ENCODE data around the gene IPO13.

Gene IPO13

DNA sequence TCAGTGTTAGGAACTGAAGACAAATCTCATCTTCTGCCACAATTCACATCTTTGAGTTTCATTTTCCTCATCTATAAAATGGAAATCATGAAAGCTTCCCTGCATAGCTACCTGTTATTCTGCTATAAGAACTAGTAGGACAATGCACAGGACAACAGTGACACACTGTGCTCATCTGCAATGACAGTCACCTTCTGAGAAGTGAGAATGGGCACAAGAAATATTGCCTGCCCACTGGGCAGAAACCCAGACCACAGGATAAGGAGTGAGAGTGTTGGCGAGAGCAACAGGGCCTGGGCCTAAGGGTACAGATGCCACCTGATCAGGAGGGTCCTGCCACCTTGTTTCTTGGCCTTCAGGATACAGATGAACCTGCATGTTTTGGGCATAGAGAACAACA, 36.4 kb upstream of the IPO13 start:
- H3K9ac ChIP-seq (ENCODE audit: low read depth in 1 of 2, low read length in 2 of 2): no peak overlapping the region
- no peaks in the 10 kb centered on the region for H3K36me3 ChIP-seq (ENCODE audit: control insufficient read depth in 1 of 2, insufficient read depth in 2 of 2, low read length in 2 of 2)
- H3K4me1 ChIP-seq (ENCODE audit: control insufficient read depth in 1 of 2, insufficient read depth in 2 of 2, low read length in 2 of 2): no peaks in the 10 kb centered on the region
- H3K27me3 ChIP-seq (ENCODE audit: control insufficient read depth in 1 of 2, insufficient read depth in 2 of 2, low read length in 2 of 2): no peaks in the 10 kb centered on the region
- H3K4me3 ChIP-seq (ENCODE audit: low read depth in 1 of 2, low read length in 2 of 2): no peak overlapping the region
- H3K27ac ChIP-seq (ENCODE audit: low read depth, low read length): no peak overlapping the region
- H3K9me3 ChIP-seq (ENCODE audit: control insufficient read depth in 1 of 2, low read length in 2 of 2): no peaks in the 10 kb centered on the region

GRCh38 chr1:43912607-43913006, 34.1 kb upstream of the IPO13 start:
- no peaks in the 10 kb centered on the region for H3K4me1 ChIP-seq (ENCODE audit: control insufficient read depth in 1 of 2, insufficient read depth in 2 of 2, low read length in 2 of 2)
- no peak overlapping the region for H3K9ac ChIP-seq (ENCODE audit: low read depth in 1 of 2, low read length in 2 of 2)
- no peak overlapping the region for H3K27ac ChIP-seq (ENCODE audit: low read depth, low read length)
- no peaks in the 10 kb centered on the region for H3K36me3 ChIP-seq (ENCODE audit: control insufficient read depth in 1 of 2, insufficient read depth in 2 of 2, low read length in 2 of 2)
- H3K27me3 ChIP-seq (ENCODE audit: control insufficient read depth in 1 of 2, insufficient read depth in 2 of 2, low read length in 2 of 2): no peaks in the 10 kb centered on the region
- H3K9me3 ChIP-seq (ENCODE audit: control insufficient read depth in 1 of 2, low read length in 2 of 2): no peaks in the 10 kb centered on the region
- H3K4me3 ChIP-seq (ENCODE audit: low read depth in 1 of 2, low read length in 2 of 2): no peak overlapping the region

- H3K9me3 ChIP-seq (ENCODE audit: control insufficient read depth in 1 of 2, low read length in 2 of 2): no peaks in the 10 kb centered on the region
- H3K4me3 ChIP-seq (ENCODE audit: low read depth in 1 of 2, low read length in 2 of 2): no peak overlapping the region
- no peaks in the 10 kb centered on the region for H3K4me1 ChIP-seq (ENCODE audit: control insufficient read depth in 1 of 2, insufficient read depth in 2 of 2, low read length in 2 of 2)
- no peak overlapping the region for H3K9ac ChIP-seq (ENCODE audit: low read depth in 1 of 2, low read length in 2 of 2)
- H3K27ac ChIP-seq (ENCODE audit: low read depth, low read length): no peak overlapping the region
- no peaks in the 10 kb centered on the region for H3K36me3 ChIP-seq (ENCODE audit: control insufficient read depth in 1 of 2, insufficient read depth in 2 of 2, low read length in 2 of 2)
- no peaks in the 10 kb centered on the region for H3K27me3 ChIP-seq (ENCODE audit: control insufficient read depth in 1 of 2, insufficient read depth in 2 of 2, low read length in 2 of 2)
These were observed 33.7 kb upstream of the IPO13 start for GRCh38 chr1:43913051-43913501.

- Histone ChIP-seq H3K27ac (ENCODE audit: low read depth, low read length) (no peak overlapping the region), H3K9ac (ENCODE audit: low read depth in 1 of 2, low read length in 2 of 2) (no peak overlapping the region), H3K4me3 (ENCODE audit: low read depth in 1 of 2, low read length in 2 of 2) (no peak overlapping the region), H3K9me3 (ENCODE audit: control insufficient read depth in 1 of 2, low read length in 2 of 2) (no peaks in the 10 kb centered on the region), H3K36me3 (ENCODE audit: control insufficient read depth in 1 of 2, insufficient read depth in 2 of 2, low read length in 2 of 2) (no peaks in the 10 kb centered on the region), H3K4me1 (ENCODE audit: control insufficient read depth in 1 of 2, insufficient read depth in 2 of 2, low read length in 2 of 2) (no peaks in the 10 kb centered on the region), H3K27me3 (ENCODE audit: control insufficient read depth in 1 of 2, insufficient read depth in 2 of 2, low read length in 2 of 2) (no peaks in the 10 kb centered on the region)
These were observed 32.9 kb upstream of the IPO13 start for GRCh38 chr1:43913666-43914360.

DNA sequence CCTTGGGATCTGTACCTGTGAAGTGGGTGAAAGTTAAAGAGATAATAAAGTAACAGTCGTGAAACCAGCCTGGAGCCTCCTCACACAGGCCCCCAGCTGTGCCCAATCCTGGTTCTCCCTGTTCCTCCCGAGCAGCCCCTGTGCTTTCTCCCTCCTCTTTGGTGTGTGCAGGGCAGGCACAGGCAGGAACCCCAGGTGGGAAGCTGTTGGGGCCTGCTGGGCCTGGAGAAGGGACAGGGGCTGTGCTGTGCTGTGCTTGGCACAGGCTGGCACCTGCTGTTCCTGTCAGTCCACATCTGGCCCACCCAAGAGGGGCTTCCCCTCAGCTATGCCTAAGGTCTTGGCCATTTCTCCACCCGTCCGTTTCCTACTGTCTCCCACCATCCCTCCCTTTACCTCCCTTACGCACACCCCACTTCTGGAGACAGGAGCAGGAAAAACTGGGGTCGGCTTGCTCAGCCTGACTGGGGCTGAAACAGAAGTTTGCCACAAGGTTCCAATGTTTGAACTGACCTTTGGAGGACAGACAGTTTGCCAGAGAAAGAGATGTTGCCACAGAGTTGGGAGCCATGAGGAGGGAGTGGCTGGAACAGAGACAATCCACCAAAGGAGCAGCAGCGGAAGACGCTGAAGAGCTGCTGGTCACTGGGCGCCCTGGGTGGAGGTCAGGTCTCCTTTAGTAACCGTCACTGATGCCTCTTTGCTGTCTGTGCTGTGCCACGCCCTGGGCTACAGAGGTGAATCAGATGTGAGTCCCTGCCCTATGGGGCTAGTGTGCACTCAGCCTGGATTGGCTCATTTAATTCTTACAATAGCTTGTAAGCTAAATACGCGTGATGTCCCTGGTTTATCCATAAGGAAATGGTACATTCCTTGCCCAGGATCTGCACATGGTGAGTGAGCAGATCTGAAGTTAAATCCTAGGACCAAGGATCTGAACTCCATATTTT, 31.9 kb upstream of the IPO13 start:
- no peak overlapping the region for H3K9ac ChIP-seq (ENCODE audit: low read depth in 1 of 2, low read length in 2 of 2)
- H3K9me3 ChIP-seq (ENCODE audit: control insufficient read depth in 1 of 2, low read length in 2 of 2): no peaks in the 10 kb centered on the region
- no peaks in the 10 kb centered on the region for H3K4me1 ChIP-seq (ENCODE audit: control insufficient read depth in 1 of 2, insufficient read depth in 2 of 2, low read length in 2 of 2)
- no peaks in the 10 kb centered on the region for H3K27me3 ChIP-seq (ENCODE audit: control insufficient read depth in 1 of 2, insufficient read depth in 2 of 2, low read length in 2 of 2)
- H3K4me3 ChIP-seq (ENCODE audit: low read depth in 1 of 2, low read length in 2 of 2): no peak overlapping the region
- H3K36me3 ChIP-seq (ENCODE audit: control insufficient read depth in 1 of 2, insufficient read depth in 2 of 2, low read length in 2 of 2): no peaks in the 10 kb centered on the region
- no peak overlapping the region for H3K27ac ChIP-seq (ENCODE audit: low read depth, low read length)

DNA sequence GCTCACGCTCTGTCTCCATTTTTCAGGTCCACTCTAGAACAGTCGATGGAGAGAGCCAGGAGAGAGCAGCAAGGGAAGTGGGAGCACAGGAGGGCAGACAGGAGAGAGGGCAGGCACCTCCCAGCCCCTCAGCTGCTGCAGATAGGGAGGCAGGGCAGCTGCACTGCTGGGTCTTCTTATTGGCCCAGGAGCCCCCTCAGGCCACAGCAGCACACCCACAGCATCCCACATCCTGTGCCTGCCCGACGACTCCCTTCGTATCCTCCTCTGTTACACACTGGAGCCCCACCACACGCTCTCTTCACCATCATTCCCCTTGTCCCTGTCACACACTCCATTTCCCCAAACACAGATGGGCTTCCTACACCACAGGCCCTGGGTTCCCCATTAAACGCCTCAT, 26.8 kb upstream of the IPO13 start:
- no peaks in the 10 kb centered on the region for H3K9me3 ChIP-seq (ENCODE audit: control insufficient read depth in 1 of 2, low read length in 2 of 2)
- no peaks in the 10 kb centered on the region for H3K36me3 ChIP-seq (ENCODE audit: control insufficient read depth in 1 of 2, insufficient read depth in 2 of 2, low read length in 2 of 2)
- H3K9ac ChIP-seq (ENCODE audit: low read depth in 1 of 2, low read length in 2 of 2): no peak overlapping the region
- H3K27me3 ChIP-seq (ENCODE audit: control insufficient read depth in 1 of 2, insufficient read depth in 2 of 2, low read length in 2 of 2): no peaks in the 10 kb centered on the region
- H3K27ac ChIP-seq (ENCODE audit: low read depth, low read length): no peak overlapping the region
- no peaks in the 10 kb centered on the region for H3K4me1 ChIP-seq (ENCODE audit: control insufficient read depth in 1 of 2, insufficient read depth in 2 of 2, low read length in 2 of 2)
- H3K4me3 ChIP-seq (ENCODE audit: low read depth in 1 of 2, low read length in 2 of 2): no peak overlapping the region

DNA sequence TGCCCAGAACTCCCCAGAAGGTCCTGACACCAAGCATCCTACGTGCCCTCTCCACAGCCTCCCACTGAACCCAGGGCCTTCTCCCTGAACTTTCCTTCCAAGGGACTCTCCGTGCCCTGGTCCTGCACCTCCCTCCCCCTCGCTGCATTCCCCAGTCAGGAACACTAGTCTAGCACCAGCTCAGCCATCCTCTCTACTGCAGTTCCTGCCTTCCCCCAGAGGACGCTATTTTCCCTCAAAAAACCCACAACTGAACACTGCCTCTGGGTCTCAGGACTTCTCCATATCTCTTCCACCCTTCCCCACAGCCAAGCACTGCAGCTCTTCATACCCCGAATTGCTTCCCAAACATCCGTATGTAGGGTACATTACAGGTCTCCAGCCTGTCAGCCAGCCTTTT, 25.7 kb upstream of the IPO13 start:
- Histone ChIP-seq H3K36me3 (ENCODE audit: control insufficient read depth in 1 of 2, insufficient read depth in 2 of 2, low read length in 2 of 2) (no peaks in the 10 kb centered on the region), H3K9me3 (ENCODE audit: control insufficient read depth in 1 of 2, low read length in 2 of 2) (no peaks in the 10 kb centered on the region), H3K4me1 (ENCODE audit: control insufficient read depth in 1 of 2, insufficient read depth in 2 of 2, low read length in 2 of 2) (no peaks in the 10 kb centered on the region), H3K9ac (ENCODE audit: low read depth in 1 of 2, low read length in 2 of 2) (no peak overlapping the region), H3K27me3 (ENCODE audit: control insufficient read depth in 1 of 2, insufficient read depth in 2 of 2, low read length in 2 of 2) (no peaks in the 10 kb centered on the region), H3K4me3 (ENCODE audit: low read depth in 1 of 2, low read length in 2 of 2) (no peak overlapping the region), H3K27ac (ENCODE audit: low read depth, low read length) (no peak overlapping the region)

DNA sequence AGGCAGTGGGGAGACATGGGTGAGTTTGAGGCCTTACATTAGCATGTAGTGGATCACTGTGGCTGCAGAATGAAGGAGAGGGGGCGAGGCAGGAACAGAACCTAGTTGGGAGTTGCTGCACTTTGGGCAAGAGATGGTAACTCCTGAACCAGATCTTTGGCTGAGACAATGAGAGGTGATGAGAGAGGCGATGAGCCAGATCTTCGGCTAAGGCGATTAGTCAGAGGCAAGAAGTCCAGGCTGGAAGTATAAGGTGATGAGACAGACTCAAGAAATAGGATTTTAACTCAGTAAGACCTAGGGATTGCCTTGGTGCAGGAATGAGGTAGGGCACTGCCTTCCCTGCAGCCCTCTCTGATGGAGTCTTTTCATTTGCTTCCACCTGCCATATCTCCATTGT, 22.2 kb upstream of the IPO13 start:
- H3K27me3 ChIP-seq (ENCODE audit: control insufficient read depth in 1 of 2, insufficient read depth in 2 of 2, low read length in 2 of 2): no peaks in the 10 kb centered on the region
- H3K4me3 ChIP-seq (ENCODE audit: low read depth in 1 of 2, low read length in 2 of 2): no peak overlapping the region
- H3K27ac ChIP-seq (ENCODE audit: low read depth, low read length): no peak overlapping the region
- no peak overlapping the region for H3K9ac ChIP-seq (ENCODE audit: low read depth in 1 of 2, low read length in 2 of 2)
- H3K9me3 ChIP-seq (ENCODE audit: control insufficient read depth in 1 of 2, low read length in 2 of 2): no peaks in the 10 kb centered on the region
- no peaks in the 10 kb centered on the region for H3K4me1 ChIP-seq (ENCODE audit: control insufficient read depth in 1 of 2, insufficient read depth in 2 of 2, low read length in 2 of 2)
- no peaks in the 10 kb centered on the region for H3K36me3 ChIP-seq (ENCODE audit: control insufficient read depth in 1 of 2, insufficient read depth in 2 of 2, low read length in 2 of 2)

- H3K27me3 ChIP-seq (ENCODE audit: control insufficient read depth in 1 of 2, insufficient read depth in 2 of 2, low read length in 2 of 2): no peaks in the 10 kb centered on the region
- no peaks in the 10 kb centered on the region for H3K9me3 ChIP-seq (ENCODE audit: control insufficient read depth in 1 of 2, low read length in 2 of 2)
- no peaks in the 10 kb centered on the region for H3K36me3 ChIP-seq (ENCODE audit: control insufficient read depth in 1 of 2, insufficient read depth in 2 of 2, low read length in 2 of 2)
- no peak overlapping the region for H3K9ac ChIP-seq (ENCODE audit: low read depth in 1 of 2, low read length in 2 of 2)
- no peak overlapping the region for H3K27ac ChIP-seq (ENCODE audit: low read depth, low read length)
- H3K4me3 ChIP-seq (ENCODE audit: low read depth in 1 of 2, low read length in 2 of 2): no peak overlapping the region
- no peaks in the 10 kb centered on the region for H3K4me1 ChIP-seq (ENCODE audit: control insufficient read depth in 1 of 2, insufficient read depth in 2 of 2, low read length in 2 of 2)
These were observed 20.9 kb upstream of the IPO13 start for GRCh38 chr1:43925846-43926245.

GRCh38 chr1:43930168-43930948, 16.4 kb upstream of the IPO13 start:
- no peak overlapping the region for H3K4me3 ChIP-seq (ENCODE audit: low read depth in 1 of 2, low read length in 2 of 2)
- peaks cover 11% of the 10 kb centered on the region in 2 donors for H3K4me1 ChIP-seq (ENCODE audit: control insufficient read depth in 1 of 2, insufficient read depth in 2 of 2, low read length in 2 of 2)
- H3K27me3 ChIP-seq (ENCODE audit: control insufficient read depth in 1 of 2, insufficient read depth in 2 of 2, low read length in 2 of 2): peaks cover 0 to 6% of the 10 kb centered on the region in 2 donors
- no peaks in the 10 kb centered on the region for H3K9me3 ChIP-seq (ENCODE audit: control insufficient read depth in 1 of 2, low read length in 2 of 2)
- no peaks in the 10 kb centered on the region for H3K36me3 ChIP-seq (ENCODE audit: control insufficient read depth in 1 of 2, insufficient read depth in 2 of 2, low read length in 2 of 2)
- no peak overlapping the region for H3K9ac ChIP-seq (ENCODE audit: low read depth in 1 of 2, low read length in 2 of 2)
- H3K27ac ChIP-seq (ENCODE audit: low read depth, low read length): no peak overlapping the region
